ACC112 (cell line): Measurements from ENCODE around the gene SETD3.

Experiments
- H2AFZ ChIP-seq: fragments of 200-600 bp; sonication (generic); one replicate; pipeline ENCODE4 v1.6.0; 2017; ENCODE audit warnings: antibody characterized with exemption, low read length; ENCODE audit not compliant: unreplicated experiment
- H3K27ac ChIP-seq: fragments of 200-600 bp; sonication (generic); 2 replicates; pipeline ENCODE4 v1.5.1; 2014; ENCODE audit warnings: low read depth, mild to moderate bottlenecking, antibody characterized with exemption, low read length, moderate library complexity
- H3K27me3 ChIP-seq: fragments of 200-600 bp; sonication (generic); 2 replicates; pipeline ENCODE4 v1.6.1; 2014; ENCODE audit warnings: mild to moderate bottlenecking, antibody characterized with exemption, low read length, moderate library complexity, mixed read lengths; ENCODE audit not compliant: insufficient read depth
- H3K36me3 ChIP-seq: fragments of 200-600 bp; sonication (generic); 2 replicates; pipeline ENCODE4 v1.6.1; 2016; ENCODE audit warnings: mild to moderate bottlenecking, antibody characterized with exemption, low read length, moderate library complexity, mixed read lengths; ENCODE audit not compliant: insufficient read depth
- H3K4me1 ChIP-seq: fragments of 200-600 bp; sonication (generic); one replicate; pipeline ENCODE4 v1.6.1; 2016; ENCODE audit warnings: low read length, mixed read lengths; ENCODE audit not compliant: insufficient read depth, unreplicated experiment, control insufficient read depth
- H3K4me3 ChIP-seq: fragments of 200-600 bp; sonication (generic); 2 replicates; pipeline ENCODE4 v1.5.1; 2014; ENCODE audit warnings: mild to moderate bottlenecking, low read depth, low read length
- H3K79me2 ChIP-seq: fragments of 200-600 bp; sonication (generic); one replicate; pipeline ENCODE4 v1.6.0; 2016; ENCODE audit warnings: low read length; ENCODE audit not compliant: control insufficient read depth, unreplicated experiment, insufficient read depth

The SETD3 gene

GRCh38 chr14:99479906-99480869 lies at the start of gene SETD3:
Gene SETD3, minus strand, starts transcription at chr14:99480859. Its CDS starts 15,054 bp downstream, at chr14:99465805.
- H2AFZ ChIP-seq = peak within 1 kb of the TSS; percentile 71
- H3K4me1 ChIP-seq = peaks cover 31% of the 10 kb centered on the region

GRCh38 chr14:99529899-99530298 lies 49.2 kb upstream of the SETD3 start:
- H3K4me1 ChIP-seq = peaks cover 15% of the 10 kb centered on the region
- no peaks in the 10 kb centered on the region for H3K27me3 ChIP-seq
- no peaks in the 10 kb centered on the region for H3K36me3 ChIP-seq
- H3K4me3 ChIP-seq = no peak overlapping the region
- H3K79me2 ChIP-seq = no peaks in the 10 kb centered on the region
- H2AFZ ChIP-seq = no peak overlapping the region
- H3K27ac ChIP-seq = no peak overlapping the region

More at GRCh38 chr14:99479906-99480869, at the start of gene SETD3:
- Histone ChIP-seq H3K27ac (peak within 1 kb of the TSS; percentile 86), H3K36me3 (no peaks in the 10 kb centered on the region), H3K27me3 (no peaks in the 10 kb centered on the region), H3K79me2 (peaks cover 89% of the 10 kb centered on the region), H3K4me3 (peak within 1 kb of the TSS; percentile 94)

- Histone ChIP-seq H3K27me3 (no peaks in the 10 kb centered on the region), H3K36me3 (no peaks in the 10 kb centered on the region), H3K27ac (no peak overlapping the region), H3K79me2 (no peaks in the 10 kb centered on the region), H3K4me3 (no peak overlapping the region), H3K4me1 (peaks cover 31% of the 10 kb centered on the region), H2AFZ (no peak overlapping the region)
Observed at GRCh38 chr14:99527427-99528076, 46.9 kb upstream of the SETD3 start.

GRCh38 chr14:99527026-99527425 lies 46.4 kb upstream of the SETD3 start:
- no peak overlapping the region for H2AFZ ChIP-seq
- H3K36me3 ChIP-seq = no peaks in the 10 kb centered on the region
- no peak overlapping the region for H3K27ac ChIP-seq
- H3K27me3 ChIP-seq = no peaks in the 10 kb centered on the region
- H3K79me2 ChIP-seq = no peaks in the 10 kb centered on the region
- H3K4me3 ChIP-seq = no peak overlapping the region
- H3K4me1 ChIP-seq = peaks cover 36% of the 10 kb centered on the region

GRCh38 chr14:99525699-99526080 lies 45.0 kb upstream of the SETD3 start:
- Histone ChIP-seq H3K27ac (no peak overlapping the region), H3K36me3 (no peaks in the 10 kb centered on the region), H3K4me1 (peaks cover 29% of the 10 kb centered on the region), H2AFZ (no peak overlapping the region), H3K79me2 (no peaks in the 10 kb centered on the region), H3K4me3 (no peak overlapping the region), H3K27me3 (no peaks in the 10 kb centered on the region)

GRCh38 chr14:99524804-99525698 lies 44.4 kb upstream of the SETD3 start:
- H3K4me1 ChIP-seq = peaks cover 29% of the 10 kb centered on the region
- H2AFZ ChIP-seq = no peak overlapping the region
- H3K79me2 ChIP-seq = no peaks in the 10 kb centered on the region
- H3K27me3 ChIP-seq = no peaks in the 10 kb centered on the region
- H3K4me3 ChIP-seq = no peak overlapping the region
- no peaks in the 10 kb centered on the region for H3K36me3 ChIP-seq
- no peak overlapping the region for H3K27ac ChIP-seq

GRCh38 chr14:99524091-99524661 lies 43.5 kb upstream of the SETD3 start:
- peaks cover 29% of the 10 kb centered on the region for H3K4me1 ChIP-seq
- no peak overlapping the region for H3K4me3 ChIP-seq

GRCh38 chr14:99523704-99524055 lies 43.0 kb upstream of the SETD3 start:
- Histone ChIP-seq H2AFZ (no peak overlapping the region), H3K4me1 (peaks cover 29% of the 10 kb centered on the region), H3K36me3 (no peaks in the 10 kb centered on the region), H3K79me2 (no peaks in the 10 kb centered on the region), H3K27ac (no peak overlapping the region), H3K27me3 (no peaks in the 10 kb centered on the region), H3K4me3 (no peak overlapping the region)

More at GRCh38 chr14:99524091-99524661, 43.5 kb upstream of the SETD3 start:
- H3K27ac ChIP-seq = no peak overlapping the region
- no peaks in the 10 kb centered on the region for H3K27me3 ChIP-seq
- no peaks in the 10 kb centered on the region for H3K79me2 ChIP-seq
- H2AFZ ChIP-seq = no peak overlapping the region
- H3K36me3 ChIP-seq = no peaks in the 10 kb centered on the region

- no peaks in the 10 kb centered on the region for H3K79me2 ChIP-seq
- H3K4me3 ChIP-seq = no peak overlapping the region
- peaks cover 29% of the 10 kb centered on the region for H3K4me1 ChIP-seq
- H3K27ac ChIP-seq = no peak overlapping the region
- H2AFZ ChIP-seq = peak overlapping the region; percentile 50
- no peaks in the 10 kb centered on the region for H3K27me3 ChIP-seq
- H3K36me3 ChIP-seq = no peaks in the 10 kb centered on the region
Observed at GRCh38 chr14:99522934-99523703, 42.5 kb upstream of the SETD3 start.
